Subcutaneous adipose tissue (tissue), 4 donors: ENCODE results near the gene SPATA6. TPM values are rescaled to one million over a fixed set of nuclear protein-coding genes. Genes with fewer than 3 reads are reported as not detected.

ENCODE experiments used
- total RNA-seq, 4 donors: library from RNA; depleted of rRNA; stranded (reverse); fragments of >200 nt; gene quantifications; one replicate each; pipeline ENCODE4 v1.1.0, GENCODE V29; 2016
- TF ChIP-seq, protein P1 (sequence below): fragments of 450-650 bp; IDR thresholded peaks from one replicate; pipeline ENCODE4 v1.5.1; 2016; ENCODE audit warnings: low read depth, mild to moderate bottlenecking, control low read depth, antibody characterized with exemption, moderate library complexity

The SPATA6 gene
- total RNA-seq, 4 donors from 2014 or later, result 18.3 to 30.8 (median 23.5) TPM

DNA sequence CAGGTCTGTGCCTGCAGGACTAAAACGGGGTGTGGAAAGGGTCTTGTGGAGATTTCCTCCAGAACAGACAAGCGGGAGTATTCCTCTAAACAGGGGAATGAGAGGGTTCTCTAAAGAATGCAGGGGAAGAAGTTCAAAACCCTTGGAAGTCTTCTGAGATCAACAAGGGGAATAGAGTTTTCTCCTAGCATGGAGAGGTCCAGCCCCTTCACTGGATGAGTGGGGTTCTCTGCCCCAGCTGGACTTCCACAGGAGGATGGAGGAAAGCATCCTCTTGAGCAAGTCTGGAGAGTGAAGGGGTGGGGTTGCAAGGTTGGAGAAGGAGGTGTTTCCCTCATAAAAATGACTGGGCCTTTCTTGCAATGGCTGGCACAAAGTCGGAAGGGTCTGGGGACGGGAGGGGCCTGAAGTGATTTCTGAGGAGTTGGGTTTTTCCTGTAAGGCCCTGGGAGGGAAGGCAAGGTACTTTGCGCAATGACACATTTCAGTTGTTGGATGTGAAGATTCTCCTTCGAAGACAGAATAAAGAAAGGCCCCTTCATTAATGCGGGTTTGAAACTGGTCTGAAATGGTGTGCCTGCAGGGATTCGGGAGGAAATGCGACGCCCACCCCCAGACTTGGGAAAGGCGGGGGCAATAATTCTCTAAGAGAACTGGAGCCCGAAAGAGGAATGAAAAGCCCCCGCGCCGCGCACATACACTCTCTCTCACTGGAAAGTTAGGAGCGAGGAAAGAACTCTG is 884 bp downstream of the SPATA6 start:
- TF ChIP-seq, protein P1, sequence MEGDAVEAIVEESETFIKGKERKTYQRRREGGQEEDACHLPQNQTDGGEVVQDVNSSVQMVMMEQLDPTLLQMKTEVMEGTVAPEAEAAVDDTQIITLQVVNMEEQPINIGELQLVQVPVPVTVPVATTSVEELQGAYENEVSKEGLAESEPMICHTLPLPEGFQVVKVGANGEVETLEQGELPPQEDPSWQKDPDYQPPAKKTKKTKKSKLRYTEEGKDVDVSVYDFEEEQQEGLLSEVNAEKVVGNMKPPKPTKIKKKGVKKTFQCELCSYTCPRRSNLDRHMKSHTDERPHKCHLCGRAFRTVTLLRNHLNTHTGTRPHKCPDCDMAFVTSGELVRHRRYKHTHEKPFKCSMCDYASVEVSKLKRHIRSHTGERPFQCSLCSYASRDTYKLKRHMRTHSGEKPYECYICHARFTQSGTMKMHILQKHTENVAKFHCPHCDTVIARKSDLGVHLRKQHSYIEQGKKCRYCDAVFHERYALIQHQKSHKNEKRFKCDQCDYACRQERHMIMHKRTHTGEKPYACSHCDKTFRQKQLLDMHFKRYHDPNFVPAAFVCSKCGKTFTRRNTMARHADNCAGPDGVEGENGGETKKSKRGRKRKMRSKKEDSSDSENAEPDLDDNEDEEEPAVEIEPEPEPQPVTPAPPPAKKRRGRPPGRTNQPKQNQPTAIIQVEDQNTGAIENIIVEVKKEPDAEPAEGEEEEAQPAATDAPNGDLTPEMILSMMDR, result no peak

DNA sequence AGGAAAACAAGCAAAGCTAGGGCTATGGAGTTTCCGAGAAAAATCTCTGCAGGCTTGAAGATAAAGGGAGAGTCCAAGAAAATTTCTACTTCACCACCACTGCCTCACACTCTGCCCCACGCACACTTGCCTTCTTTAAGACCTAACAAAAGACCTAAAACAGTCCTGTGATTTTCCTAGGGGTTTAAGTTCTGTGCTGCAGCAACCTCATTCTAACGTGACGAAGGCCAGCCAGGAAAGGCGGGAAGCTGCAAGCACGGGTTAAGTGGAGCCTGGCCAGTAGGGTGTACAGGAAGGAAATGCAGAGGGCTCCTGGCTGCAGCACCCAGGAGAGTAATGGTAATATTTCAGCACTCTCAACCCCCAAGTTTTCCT is 1.5 kb downstream of the SPATA6 start:
- TF ChIP-seq, protein P1, result no peak

DNA sequence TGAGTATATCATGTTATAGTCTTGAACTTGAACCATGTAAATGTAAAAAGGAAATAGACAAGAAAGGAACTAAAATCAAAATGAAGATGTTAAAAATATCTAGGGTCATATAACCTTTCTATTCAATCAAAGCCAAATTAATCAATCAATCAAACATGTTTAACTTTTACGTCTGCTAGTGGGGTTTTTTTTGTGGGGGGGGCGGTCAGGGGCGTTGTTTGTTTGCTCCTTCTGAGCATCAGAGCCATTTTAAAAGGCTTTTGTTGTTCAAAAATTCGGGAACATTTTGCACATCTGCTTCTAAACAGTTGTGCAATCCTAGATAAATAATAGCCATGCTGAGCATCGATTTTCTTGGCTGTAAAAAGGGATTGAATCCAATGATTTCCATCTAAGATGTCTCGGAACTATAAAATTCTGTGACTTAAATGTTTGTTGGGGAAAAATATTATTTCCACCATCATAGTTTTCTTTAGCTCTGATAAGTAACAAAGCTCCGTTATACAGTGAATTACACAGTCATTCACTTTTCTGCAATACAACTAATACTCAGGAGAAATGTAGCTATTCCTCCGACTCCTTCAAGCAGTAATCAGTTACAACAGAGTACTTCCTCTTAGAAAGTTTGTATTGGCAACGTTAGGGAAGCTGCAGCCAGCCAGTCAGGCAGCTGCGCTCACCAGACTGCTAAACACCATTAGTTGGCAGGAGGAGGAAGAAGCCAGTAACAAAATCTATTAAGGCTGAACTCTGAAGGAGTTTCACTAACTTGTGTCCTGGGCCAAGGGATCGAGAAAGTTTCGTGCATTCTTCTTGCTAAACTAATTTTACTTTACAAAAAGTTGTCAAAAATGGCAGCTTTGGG is 2.2 kb downstream of the SPATA6 start:
- TF ChIP-seq, protein P1, result no peak

GRCh38 chr1:48466594-48466993 is 5.4 kb downstream of the SPATA6 start:
- TF ChIP-seq, protein P1, result no peak

DNA sequence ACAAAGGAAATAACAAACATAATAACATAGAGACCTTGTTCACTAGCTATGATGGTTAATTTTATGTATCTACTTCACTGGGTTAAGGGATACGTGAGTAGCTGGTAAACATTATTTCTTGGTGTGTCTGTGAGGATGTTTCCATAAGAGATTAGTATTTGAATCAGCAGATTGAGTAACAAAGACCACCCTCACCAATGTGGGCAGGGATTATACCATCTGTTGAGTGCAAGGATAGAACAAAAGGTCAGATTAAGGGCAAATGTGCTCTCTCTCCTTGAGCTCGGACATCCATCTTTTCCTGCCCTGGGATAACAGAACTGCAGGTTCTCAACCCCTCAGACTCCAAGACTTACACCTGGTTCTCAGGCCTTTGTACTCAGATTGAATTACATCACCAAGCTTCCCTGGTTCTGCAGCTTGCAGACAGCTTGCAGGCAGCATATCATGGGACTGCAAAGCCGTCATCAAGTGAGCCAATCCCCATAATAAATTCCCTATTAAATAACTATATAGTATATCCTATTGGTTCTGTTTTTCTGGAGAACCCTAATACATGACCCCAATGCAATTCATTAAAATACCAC is 9.2 kb downstream of the SPATA6 start:
- TF ChIP-seq, protein P1, result no peak

GRCh38 chr1:48450505-48450904 is 21.5 kb downstream of the SPATA6 start:
- TF ChIP-seq, protein P1, result no peak

DNA sequence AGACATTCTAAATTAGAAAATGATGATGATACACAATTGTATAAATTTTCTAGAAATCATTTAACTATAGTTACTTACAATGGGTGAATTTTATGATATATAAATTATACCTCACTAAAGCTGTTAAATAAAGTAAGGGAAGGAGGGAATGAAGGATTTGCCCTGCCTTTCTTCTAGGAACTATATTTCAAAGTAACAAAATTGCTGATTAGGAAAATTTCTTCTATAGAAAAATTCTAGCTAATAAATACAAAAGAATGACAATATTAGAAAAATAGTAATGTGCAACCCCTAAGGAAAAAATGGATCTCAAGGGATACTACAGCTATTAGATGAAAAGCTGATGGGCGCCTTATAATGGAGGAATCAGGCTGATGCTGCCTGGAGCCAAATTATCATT is 23.1 kb downstream of the SPATA6 start:
- TF ChIP-seq, protein P1, result no peak
